Mammary epithelial cell (primary cell): ENCODE measurements around the gene EIF1AD.

Experiments
- EZH2 ChIP-seq: IDR thresholded peaks from 2 replicates; pipeline ENCODE4 v1.6.1; 2012; ENCODE audit warnings: low read length, inconsistent platforms, borderline replicate concordance
- TF ChIP-seq, protein P1 (sequence below), 2 donors: IDR thresholded peaks in 1 of 2; conservative IDR thresholded peaks in 1 of 2; 2 replicates each; pipeline ENCODE4 v1.5.1; 2011 to 2012; ENCODE audit warnings: inconsistent platforms in 2 of 2, low read length in 2 of 2, mild to moderate bottlenecking in 2 of 2, control low read depth in 1 of 2, low read depth in 1 of 2; ENCODE audit not compliant: insufficient read depth in 1 of 2; ENCODE audit errors: extremely low read depth in 1 of 2

DNA sequence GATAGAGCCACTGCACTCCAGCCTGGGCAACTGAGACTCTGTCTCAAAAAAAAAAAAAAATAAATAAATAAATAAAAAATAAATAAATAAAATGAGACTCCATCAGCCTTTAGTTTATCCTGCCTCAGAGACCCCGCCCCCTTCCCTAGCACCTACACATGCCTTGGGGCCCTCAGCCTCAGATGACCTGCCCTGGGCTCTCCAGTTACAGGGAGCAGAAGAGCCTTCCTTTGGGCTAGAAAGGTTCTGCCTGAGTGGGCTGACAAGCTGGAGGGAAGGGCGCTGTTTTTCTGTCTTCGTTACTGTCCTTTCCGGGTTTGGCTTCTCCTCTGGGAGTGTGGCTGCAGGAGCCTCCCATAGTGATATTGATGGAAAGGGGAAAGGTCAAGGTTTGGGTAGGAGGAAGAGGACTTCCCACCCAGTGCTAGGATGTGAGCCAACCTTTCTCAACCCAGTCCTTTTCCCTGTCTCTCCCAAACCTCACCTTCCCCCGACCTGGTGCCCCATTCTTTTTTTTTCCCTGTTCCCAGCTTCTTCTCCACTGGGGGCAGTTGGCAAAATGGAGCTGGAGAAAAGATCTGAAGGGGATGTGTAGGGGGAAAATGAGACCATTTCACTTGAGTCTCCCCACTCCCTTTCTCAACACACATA lies 48.7 kb upstream of the EIF1AD start:
- TF ChIP-seq, protein P1, sequence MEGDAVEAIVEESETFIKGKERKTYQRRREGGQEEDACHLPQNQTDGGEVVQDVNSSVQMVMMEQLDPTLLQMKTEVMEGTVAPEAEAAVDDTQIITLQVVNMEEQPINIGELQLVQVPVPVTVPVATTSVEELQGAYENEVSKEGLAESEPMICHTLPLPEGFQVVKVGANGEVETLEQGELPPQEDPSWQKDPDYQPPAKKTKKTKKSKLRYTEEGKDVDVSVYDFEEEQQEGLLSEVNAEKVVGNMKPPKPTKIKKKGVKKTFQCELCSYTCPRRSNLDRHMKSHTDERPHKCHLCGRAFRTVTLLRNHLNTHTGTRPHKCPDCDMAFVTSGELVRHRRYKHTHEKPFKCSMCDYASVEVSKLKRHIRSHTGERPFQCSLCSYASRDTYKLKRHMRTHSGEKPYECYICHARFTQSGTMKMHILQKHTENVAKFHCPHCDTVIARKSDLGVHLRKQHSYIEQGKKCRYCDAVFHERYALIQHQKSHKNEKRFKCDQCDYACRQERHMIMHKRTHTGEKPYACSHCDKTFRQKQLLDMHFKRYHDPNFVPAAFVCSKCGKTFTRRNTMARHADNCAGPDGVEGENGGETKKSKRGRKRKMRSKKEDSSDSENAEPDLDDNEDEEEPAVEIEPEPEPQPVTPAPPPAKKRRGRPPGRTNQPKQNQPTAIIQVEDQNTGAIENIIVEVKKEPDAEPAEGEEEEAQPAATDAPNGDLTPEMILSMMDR (conservative IDR thresholded peaks at IDR 0.05 in 1 of 2, IDR thresholded peaks at IDR 0.05 in 1 of 2; ENCODE audit: extremely low read depth in 1 of 2, insufficient read depth in 1 of 2, low read depth in 1 of 2, low read length in 2 of 2), result no peak
- TF ChIP-seq EZH2, result no peak
